Stimulated activated CD8-positive, alpha-beta memory T cell treated with anti-CD3 and anti-CD28 coated beads, Interleukin-15, amount 100 ng/mL, for 48 hours (primary cell): ENCODE measurements around the gene DNAH1.

Experiments used
- DNase-seq, 2 donors: peaks; one replicate each; pipeline ENCODE4 v3.0.0-alpha.2; 2020; ENCODE audit warnings: low read depth in 2 of 2

Gene DNAH1

DNA sequence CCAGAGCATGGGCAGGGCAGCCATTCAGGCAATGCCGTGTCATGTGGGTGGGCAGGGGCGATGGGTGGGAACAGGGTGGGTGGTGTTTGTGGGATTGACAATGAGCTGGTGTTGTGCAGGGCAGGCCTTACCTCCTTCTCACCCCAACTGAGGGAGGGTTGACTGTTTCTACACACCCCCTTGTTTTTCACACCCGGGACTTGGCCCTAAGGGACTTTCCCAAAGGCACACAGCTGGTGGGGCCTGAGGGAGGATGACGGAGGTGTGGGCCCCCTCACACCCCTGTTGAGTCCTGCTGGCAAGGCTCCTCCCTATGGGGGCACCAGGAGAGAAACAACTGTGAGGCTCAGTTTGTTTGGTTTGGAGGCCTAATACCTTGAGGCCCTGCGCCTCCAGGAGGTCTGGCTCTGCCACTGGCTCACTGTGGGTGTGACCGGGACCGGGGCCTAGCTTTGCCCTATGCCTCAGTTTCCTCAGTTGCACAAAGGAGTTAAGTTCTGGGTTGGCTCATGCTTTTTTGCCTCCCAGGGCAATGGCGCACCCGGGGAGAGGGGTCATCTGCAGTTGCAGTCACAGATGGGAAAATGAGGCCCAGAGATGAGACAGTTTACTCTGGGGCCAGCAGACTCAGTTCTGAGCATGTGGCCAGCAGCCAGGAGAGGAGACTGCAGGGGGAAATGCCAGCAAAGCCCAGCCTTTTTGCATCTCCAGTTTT is 5.1 kb upstream of the DNAH1 start:
- peak; percentile 63 to 70 for DNase-seq

- DNase-seq = no peak
Measured at GRCh38 chr3:52311576-52312119, 4.5 kb upstream of the DNAH1 start.

DNA sequence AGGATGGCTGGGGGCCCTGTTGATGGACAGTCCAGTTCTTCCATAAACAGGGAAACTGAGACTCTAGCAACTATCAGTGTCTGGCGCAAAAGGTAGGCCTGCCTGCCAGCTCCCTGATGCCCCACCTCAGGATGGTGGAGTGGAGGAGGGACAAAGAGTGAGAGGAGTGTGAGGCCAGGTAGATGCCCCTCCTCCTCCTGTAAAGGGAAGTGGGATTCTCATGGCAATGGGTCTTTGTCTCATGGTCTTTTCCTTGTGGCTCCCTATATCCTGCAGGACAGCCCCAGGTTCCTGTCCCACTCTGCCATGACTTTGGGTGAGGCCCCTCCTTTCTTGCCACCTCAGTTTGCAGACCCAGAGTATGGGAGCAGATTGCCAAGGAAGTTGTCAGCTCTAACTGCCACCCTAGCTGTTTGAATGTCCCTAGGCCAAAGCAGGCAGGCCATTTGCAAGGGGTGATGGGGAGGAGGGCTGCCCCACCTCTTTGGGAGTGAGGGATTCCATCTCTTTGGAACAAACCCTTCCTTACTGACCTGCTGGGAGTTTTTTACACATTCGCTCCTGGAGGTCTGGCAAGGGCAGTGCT is 2.8 kb upstream of the DNAH1 start:
- DNase-seq = no peak

- DNase-seq = no peak
Measured at GRCh38 chr3:52313774-52314188, 2.3 kb upstream of the DNAH1 start.

DNA sequence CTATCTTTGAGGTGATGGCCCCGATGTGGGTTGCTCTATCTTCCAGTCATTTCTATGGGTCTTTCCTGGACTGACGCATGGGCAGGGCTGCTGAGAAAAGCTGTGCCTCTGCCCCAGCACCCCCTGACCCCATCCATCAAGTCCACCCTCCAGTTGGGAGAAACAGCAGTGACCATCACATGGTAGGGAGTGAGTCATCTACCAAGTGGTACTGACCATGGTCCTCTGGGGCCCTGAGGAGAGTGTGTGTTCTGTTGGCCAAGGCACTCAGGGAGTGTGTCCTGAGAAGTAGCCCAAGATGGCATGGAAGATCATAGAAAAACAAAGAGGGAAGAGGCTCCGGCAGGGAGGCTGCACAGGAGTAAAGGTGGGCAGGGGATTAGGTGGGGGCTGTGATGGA is 1.6 kb upstream of the DNAH1 start:
- no peak for DNase-seq

DNA sequence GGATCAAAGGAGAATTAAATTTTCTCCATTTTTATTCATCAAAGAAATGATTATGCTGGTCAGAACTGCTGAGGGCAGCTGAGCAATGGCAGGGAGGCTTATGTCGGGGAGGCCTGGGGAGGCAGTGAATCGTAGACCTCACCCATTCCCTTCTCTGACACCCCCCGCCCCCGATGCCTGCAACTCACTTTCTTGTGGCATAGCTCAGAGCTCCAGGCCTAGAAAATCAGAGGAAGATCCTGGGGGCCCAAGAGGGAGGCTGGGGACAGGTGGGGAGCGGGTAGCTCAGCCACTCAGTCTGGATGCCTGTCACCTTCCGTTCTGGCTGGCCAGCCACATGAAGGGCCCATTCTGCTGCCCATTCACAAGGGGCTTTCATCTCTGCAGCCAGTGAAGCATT is 1.1 kb upstream of the DNAH1 start:
- no peak for DNase-seq

DNA sequence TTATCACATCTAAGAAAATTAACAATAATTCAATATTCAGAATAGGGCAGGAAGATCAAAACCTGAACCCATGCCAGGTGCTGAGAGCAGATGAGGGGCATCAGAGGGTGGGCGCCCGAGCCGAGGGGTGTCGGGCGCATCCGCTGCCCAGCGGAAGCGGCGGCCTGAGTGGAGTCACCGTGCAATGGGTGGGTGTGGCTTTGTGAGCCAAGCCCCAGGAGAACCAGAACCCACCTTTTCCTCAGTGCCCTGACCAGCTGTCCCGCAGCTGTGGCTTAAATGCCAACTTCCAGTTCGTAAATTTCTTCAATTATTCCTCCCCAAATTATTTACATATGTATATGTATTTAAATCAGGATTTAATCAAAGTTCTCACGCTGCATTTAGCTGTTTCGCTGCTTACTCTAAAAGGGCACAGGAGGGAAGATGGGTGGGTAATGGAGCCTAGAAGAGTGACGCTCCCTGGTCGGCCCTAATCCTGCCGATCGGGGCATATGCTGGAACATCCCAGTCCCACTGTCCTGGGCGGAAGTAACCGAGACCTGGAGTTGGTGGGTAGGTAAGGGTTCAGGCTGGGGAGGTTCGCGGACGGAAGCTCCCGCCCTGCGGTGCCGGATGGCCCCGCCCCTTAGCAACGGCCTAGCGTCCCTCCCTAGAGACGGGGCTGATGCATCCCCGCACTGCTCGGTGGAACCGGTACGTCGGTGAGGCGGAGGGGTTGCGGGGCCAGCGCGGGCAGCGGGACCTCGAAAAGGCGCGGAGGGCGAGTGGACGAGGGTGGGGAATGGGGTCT is 1.3 kb downstream of the DNAH1 start:
- DNase-seq = peak; percentile 39 to 46

DNA sequence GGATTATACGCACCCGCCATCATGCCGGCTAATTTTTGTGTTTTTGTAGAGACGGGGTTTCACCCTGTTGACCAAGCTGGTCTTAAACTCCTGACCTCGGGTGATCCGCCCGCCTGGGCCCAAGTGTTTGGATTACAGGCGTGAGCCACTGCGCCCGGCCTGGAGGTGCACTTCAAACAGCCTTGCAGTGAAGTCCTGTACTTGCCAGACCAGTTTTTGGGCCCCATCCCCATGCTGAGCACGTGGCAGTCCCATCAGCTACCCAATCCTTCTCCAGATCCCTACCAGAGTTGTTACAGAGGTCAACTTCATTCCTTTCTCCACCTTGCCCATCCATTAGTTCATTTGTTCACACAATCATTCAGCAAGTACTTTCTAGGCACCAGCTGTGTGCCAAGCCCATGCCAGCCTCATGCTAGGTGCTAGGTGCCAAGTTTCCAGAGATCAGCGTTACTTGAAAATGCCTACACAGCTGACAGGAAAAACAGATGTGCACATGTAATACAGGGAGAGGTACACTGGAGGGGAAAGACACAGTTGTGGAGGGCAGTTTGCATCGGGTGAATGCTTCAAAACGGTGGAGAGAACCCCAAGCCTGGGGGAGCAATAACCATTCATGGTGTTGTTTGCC is 2.2 kb downstream of the DNAH1 start:
- no peak for DNase-seq

- DNase-seq = no peak
Measured at GRCh38 chr3:52319921-52320595, 3.9 kb downstream of the DNAH1 start.

GRCh38 chr3:52321481-52321880 is 5.4 kb downstream of the DNAH1 start:
- DNase-seq = no peak

GRCh38 chr3:52322466-52322865 is 6.3 kb downstream of the DNAH1 start:
- DNase-seq = no peak

- DNase-seq = no peak
Measured at GRCh38 chr3:52323526-52324295, 7.6 kb downstream of the DNAH1 start.

- no peak for DNase-seq
Measured at GRCh38 chr3:52324676-52325075, 8.6 kb downstream of the DNAH1 start.

DNA sequence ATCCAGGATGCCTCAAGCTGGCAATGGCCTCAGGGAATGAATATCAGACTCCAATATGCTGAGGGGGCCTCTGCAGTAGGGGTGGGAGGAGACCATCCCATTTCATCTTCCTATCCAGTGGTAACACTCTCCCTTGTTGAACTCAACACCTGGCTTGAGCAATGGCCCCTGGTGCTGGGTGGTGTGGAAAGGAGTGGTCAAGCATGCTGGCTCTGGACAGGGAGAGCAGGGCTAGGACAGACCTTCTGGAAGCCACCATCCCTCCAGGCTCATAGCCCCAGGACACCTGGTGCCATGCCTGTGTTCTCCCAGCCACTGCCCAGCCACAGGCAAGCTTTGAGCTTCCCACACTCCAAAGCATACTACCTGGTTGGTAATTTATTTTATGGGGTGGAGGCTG is 9.6 kb downstream of the DNAH1 start:
- no peak for DNase-seq

GRCh38 chr3:52326976-52327375 is 10.9 kb downstream of the DNAH1 start:
- DNase-seq = no peak

DNA sequence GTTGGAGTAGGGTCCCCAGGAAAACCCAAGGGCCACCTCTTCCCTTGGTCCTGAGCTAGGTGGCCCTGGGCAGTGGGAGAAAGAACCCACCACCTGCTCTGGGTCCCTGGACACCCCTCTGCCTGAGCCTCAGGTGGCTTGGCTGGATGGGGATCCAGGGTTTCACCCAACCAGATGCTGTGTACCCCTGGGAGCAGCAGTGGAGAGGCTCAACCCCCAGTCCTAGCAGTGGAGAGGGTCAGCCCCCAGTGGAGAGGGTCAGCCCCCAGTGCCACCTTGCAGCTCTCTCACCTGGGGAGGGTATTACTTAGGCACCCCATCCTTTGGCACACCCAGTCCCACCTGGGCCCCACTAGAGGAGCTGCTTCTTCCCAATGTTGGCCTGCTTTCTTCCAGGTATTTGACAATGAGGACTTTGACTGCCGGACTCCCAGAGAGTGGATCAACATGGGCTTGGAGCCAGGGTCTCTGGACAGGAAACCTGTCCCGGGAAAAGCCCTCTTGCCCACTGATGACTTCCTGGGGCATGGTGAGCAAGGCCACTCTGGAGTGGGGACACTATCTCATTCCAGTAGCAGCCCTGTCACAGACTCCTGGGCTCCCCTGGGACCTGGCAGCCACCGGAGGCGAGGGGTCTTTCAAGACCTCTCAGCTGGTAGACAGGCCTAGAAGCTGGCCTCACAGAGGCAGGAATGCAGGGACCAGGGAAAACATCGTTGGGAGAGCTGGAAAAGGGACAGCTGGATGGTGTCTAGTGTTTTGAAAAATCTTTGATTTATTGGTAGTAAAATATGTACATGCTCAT is 11.6 kb downstream of the DNAH1 start:
- DNase-seq = no peak

- DNase-seq = no peak
Measured at GRCh38 chr3:52328536-52329080, 12.5 kb downstream of the DNAH1 start.

DNA sequence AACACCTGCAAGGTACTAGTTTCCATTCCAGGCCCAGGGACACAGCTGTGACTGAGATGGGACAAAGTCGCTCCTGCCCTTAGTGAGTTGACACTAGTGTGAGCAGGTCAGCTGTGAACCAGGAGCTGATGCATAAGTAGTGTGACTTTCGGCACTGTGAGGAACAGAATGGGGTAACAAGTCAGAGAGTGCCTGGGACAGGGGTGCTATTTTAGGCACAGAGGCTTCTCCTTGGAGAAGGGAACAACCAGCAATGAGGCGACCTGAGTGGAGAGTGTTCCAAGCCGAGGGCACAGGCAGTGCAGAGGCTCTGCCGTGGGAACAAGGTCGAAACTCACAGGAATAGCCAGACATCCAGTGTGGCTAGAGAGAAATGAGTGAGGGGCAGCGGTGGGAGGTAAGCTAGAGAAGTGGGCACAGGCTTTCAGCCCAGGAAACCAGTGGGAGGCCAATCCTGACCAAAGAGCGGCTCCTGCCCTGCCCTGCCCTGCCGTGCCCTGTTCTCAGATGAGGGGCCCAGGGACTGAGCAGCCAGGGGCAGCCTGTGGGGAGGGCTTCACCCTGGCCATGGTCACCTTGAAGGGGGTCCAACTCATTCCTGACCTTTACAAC is 14.2 kb downstream of the DNAH1 start:
- DNase-seq = no peak

GRCh38 chr3:52331091-52331490 is 15.0 kb downstream of the DNAH1 start:
- no peak for DNase-seq
